WTC11 (cell line): ENCODE data around the gene PRKCE. TPM values are rescaled to one million over a fixed set of nuclear protein-coding genes. Genes with fewer than 3 reads are reported as not detected.

Experiments
- ATAC-seq: fragments of 200-7000 bp; cut with Tn5 transposase; 2 replicates; pipeline ENCODE4 v1.10.0; 2021; ENCODE audit warnings: mild to moderate bottlenecking, moderate library complexity
- CTCF ChIA-PET: fragments of 300-600 bp; sonication (Branson Sonifier 250); formaldehyde crosslinking; loops from one replicate; lab custom pipeline; 2021; ENCODE audit warnings: antibody characterized with exemption; lab: Charles Lee
- POLR2A ChIA-PET: fragments of 350-600 bp; sonication (Branson Sonifier 250); formaldehyde crosslinking; loops from one replicate; lab custom pipeline; 2021; ENCODE audit warnings: antibody characterized with exemption; lab: Charles Lee
- DNase-seq: peaks from one replicate; pipeline ENCODE4 v3.0.0; 2021; ENCODE audit warnings: low spot score
- H3K27ac Mint-ChIP-seq: 2 replicates; pipeline ENCODE4 v1.8.0; 2021; ENCODE audit warnings: mixed read lengths
- H3K27me3 Mint-ChIP-seq: 2 replicates; pipeline ENCODE4 v1.8.0; 2021; ENCODE audit warnings: low read depth, mild to moderate bottlenecking, moderate library complexity, mixed read lengths
- H3K36me3 Mint-ChIP-seq: 2 replicates; pipeline ENCODE4 v1.8.0; 2021; ENCODE audit warnings: mixed read lengths
- H3K4me1 Mint-ChIP-seq: 2 replicates; pipeline ENCODE4 v1.8.0; 2022; ENCODE audit warnings: mixed read lengths
- H3K4me3 Mint-ChIP-seq: 2 replicates; pipeline ENCODE4 v1.8.0; 2021; ENCODE audit warnings: mild to moderate bottlenecking, moderate library complexity, mixed read lengths
- H3K9me3 Mint-ChIP-seq: 2 replicates; pipeline ENCODE4 v1.8.0; 2021; ENCODE audit warnings: mixed read lengths
- AFF4 ChIP-seq: sonication (generic); formaldehyde crosslinking; IDR thresholded peaks from 2 replicates; pipeline ENCODE4 v1.8.1; 2023; ENCODE audit warnings: mild to moderate bottlenecking, missing genetic modification reagents, borderline replicate concordance
- ATF6 ChIP-seq: sonication (generic); formaldehyde crosslinking; IDR thresholded peaks from 2 replicates; pipeline ENCODE4 v1.8.1; 2023; ENCODE audit warnings: mild to moderate bottlenecking, missing genetic modification reagents
- FOXP1 ChIP-seq: sonication (generic); formaldehyde crosslinking; IDR thresholded peaks from 2 replicates; pipeline ENCODE4 v1.8.0; 2022; ENCODE audit warnings: missing genetic modification reagents, mild to moderate bottlenecking, moderate library complexity, borderline replicate concordance
- GTF2I ChIP-seq: fragments of 250-450 bp; sonication (Bioruptor Pico); conservative IDR thresholded peaks from 2 replicates; pipeline ENCODE4 v1.4.0; 2021; ENCODE audit warnings: mild to moderate bottlenecking
- IRF1 ChIP-seq: sonication (generic); formaldehyde crosslinking; IDR thresholded peaks from 2 replicates; pipeline ENCODE4 v1.8.0; 2023; ENCODE audit warnings: missing genetic modification reagents
- JAZF1 ChIP-seq: fragments of 250-450 bp; sonication (Bioruptor Pico); IDR thresholded peaks from 2 replicates; pipeline ENCODE4 v1.9.0; 2021; ENCODE audit warnings: moderate library complexity, mild to moderate bottlenecking, inconsistent platforms
- JUN ChIP-seq: sonication (generic); formaldehyde crosslinking; IDR thresholded peaks from 2 replicates; pipeline ENCODE4 v1.8.0; 2023; ENCODE audit warnings: mild to moderate bottlenecking, missing genetic modification reagents
- MXD4 ChIP-seq: fragments of 250-450 bp; sonication (Bioruptor Pico); IDR thresholded peaks from 2 replicates; pipeline ENCODE4 v1.8.0; 2021; ENCODE audit warnings: mild to moderate bottlenecking, moderate library complexity, borderline replicate concordance
- OVOL2 ChIP-seq: fragments of 250-450 bp; sonication (Bioruptor Pico); IDR thresholded peaks from 2 replicates; pipeline ENCODE4 v1.9.0; 2021; ENCODE audit warnings: mild to moderate bottlenecking, borderline replicate concordance
- PRDM15 ChIP-seq: sonication (generic); formaldehyde crosslinking; IDR thresholded peaks from 2 replicates; pipeline ENCODE4 v1.8.0; 2022; ENCODE audit warnings: missing genetic modification reagents
- RELA ChIP-seq: sonication (generic); formaldehyde crosslinking; IDR thresholded peaks from 2 replicates; pipeline ENCODE4 v1.8.1; 2022; ENCODE audit warnings: missing genetic modification reagents, mild to moderate bottlenecking, borderline replicate concordance
- SP1 ChIP-seq: sonication (generic); formaldehyde crosslinking; conservative IDR thresholded peaks from 2 replicates; pipeline ENCODE4 v1.8.1; 2022; ENCODE audit warnings: missing genetic modification reagents
- ZNF138 ChIP-seq: sonication (generic); formaldehyde crosslinking; conservative IDR thresholded peaks from 2 replicates; pipeline ENCODE4 v1.8.1; 2022; ENCODE audit warnings: mild to moderate bottlenecking, moderate library complexity, missing genetic modification reagents
- ZNF396 ChIP-seq: fragments of 250-450 bp; sonication (Bioruptor Pico); IDR thresholded peaks from 2 replicates; pipeline ENCODE4 v1.8.0; 2021; ENCODE audit warnings: mild to moderate bottlenecking, moderate library complexity, borderline replicate concordance
- ZNF423 ChIP-seq: fragments of 250-450 bp; sonication (Bioruptor Pico); IDR thresholded peaks from 2 replicates; pipeline ENCODE4 v2.1.2; 2022; ENCODE audit warnings: mild to moderate bottlenecking, moderate library complexity
- total RNA-seq: library from RNA; stranded (reverse); gene quantifications from 3 replicates; pipeline ENCODE4 v1.2.3, GENCODE V29; 2021
- TF ChIP-seq, protein P1 (sequence below): sonication (generic); formaldehyde crosslinking; IDR thresholded peaks from 2 replicates; pipeline ENCODE4 v1.8.1; 2022; ENCODE audit warnings: missing genetic modification reagents, borderline replicate concordance
- TF ChIP-seq, protein P2 (sequence below): fragments of 200-600 bp; IDR thresholded peaks from 2 replicates; pipeline ENCODE4 v1.8.0; 2022; ENCODE audit warnings: antibody characterized with exemption
- TF ChIP-seq, protein P3 (sequence below): fragments of 250-450 bp; sonication (Bioruptor Pico); IDR thresholded peaks from 2 replicates; pipeline ENCODE4 v2.1.2; 2022; ENCODE audit warnings: mild to moderate bottlenecking, moderate library complexity

The PRKCE gene
- total RNA-seq, 1 experiment from 2014 or later, result 5.8 TPM

GRCh38 chr2:46091004-46091403 lies 439.5 kb downstream of the PRKCE start (continued):
- no peak for TF ChIP-seq AFF4 (CRISPR knock-in tag)
- no peak for TF ChIP-seq ZNF396 (CRISPR knock-in tag)
- no peak for TF ChIP-seq SP1 (CRISPR knock-in tag)
- TF ChIP-seq, protein P1, sequence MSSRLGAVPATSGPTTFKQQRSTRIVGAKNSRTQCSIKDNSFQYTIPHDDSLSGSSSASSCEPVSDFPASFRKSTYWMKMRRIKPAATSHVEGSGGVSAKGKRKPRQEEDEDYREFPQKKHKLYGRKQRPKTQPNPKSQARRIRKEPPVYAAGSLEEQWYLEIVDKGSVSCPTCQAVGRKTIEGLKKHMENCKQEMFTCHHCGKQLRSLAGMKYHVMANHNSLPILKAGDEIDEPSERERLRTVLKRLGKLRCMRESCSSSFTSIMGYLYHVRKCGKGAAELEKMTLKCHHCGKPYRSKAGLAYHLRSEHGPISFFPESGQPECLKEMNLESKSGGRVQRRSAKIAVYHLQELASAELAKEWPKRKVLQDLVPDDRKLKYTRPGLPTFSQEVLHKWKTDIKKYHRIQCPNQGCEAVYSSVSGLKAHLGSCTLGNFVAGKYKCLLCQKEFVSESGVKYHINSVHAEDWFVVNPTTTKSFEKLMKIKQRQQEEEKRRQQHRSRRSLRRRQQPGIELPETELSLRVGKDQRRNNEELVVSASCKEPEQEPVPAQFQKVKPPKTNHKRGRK (CRISPR knock-in tag), result no peak
- TF ChIP-seq, protein P2, sequence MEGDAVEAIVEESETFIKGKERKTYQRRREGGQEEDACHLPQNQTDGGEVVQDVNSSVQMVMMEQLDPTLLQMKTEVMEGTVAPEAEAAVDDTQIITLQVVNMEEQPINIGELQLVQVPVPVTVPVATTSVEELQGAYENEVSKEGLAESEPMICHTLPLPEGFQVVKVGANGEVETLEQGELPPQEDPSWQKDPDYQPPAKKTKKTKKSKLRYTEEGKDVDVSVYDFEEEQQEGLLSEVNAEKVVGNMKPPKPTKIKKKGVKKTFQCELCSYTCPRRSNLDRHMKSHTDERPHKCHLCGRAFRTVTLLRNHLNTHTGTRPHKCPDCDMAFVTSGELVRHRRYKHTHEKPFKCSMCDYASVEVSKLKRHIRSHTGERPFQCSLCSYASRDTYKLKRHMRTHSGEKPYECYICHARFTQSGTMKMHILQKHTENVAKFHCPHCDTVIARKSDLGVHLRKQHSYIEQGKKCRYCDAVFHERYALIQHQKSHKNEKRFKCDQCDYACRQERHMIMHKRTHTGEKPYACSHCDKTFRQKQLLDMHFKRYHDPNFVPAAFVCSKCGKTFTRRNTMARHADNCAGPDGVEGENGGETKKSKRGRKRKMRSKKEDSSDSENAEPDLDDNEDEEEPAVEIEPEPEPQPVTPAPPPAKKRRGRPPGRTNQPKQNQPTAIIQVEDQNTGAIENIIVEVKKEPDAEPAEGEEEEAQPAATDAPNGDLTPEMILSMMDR, result no peak
- TF ChIP-seq IRF1 (CRISPR knock-in tag), result no peak
- TF ChIP-seq FOXP1 (CRISPR knock-in tag), result no peak

GRCh38 chr2:46091961-46092667 lies 440.6 kb downstream of the PRKCE start:
- CTCF ChIA-PET, result interaction anchor here (0.6 kb wide), 1 partner anchor 202 kb away, joined by 3 read pairs; no protein-coding TSS in a partner anchor
- TF ChIP-seq MXD4 (no peak), JUN (CRISPR knock-in tag) (no peak), RELA (no peak), ATF6 (CRISPR knock-in tag) (no peak), FOXP1 (CRISPR knock-in tag) (no peak), OVOL2 (CRISPR knock-in tag) (no peak), PRDM15 (CRISPR knock-in tag) (no peak), GTF2I (CRISPR knock-in tag) (no peak), ZNF423 (CRISPR knock-in tag) (no peak), JAZF1 (CRISPR knock-in tag) (no peak), ZNF138 (CRISPR knock-in tag) (no peak)
- TF ChIP-seq, protein P3, sequence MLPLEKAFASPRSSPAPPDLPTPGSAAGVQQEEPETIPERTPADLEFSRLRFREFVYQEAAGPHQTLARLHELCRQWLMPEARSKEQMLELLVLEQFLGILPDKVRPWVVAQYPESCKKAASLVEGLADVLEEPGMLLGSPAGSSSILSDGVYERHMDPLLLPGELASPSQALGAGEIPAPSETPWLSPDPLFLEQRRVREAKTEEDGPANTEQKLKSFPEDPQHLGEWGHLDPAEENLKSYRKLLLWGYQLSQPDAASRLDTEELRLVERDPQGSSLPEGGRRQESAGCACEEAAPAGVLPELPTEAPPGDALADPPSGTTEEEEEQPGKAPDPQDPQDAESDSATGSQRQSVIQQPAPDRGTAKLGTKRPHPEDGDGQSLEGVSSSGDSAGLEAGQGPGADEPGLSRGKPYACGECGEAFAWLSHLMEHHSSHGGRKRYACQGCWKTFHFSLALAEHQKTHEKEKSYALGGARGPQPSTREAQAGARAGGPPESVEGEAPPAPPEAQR (CRISPR knock-in tag), result no peak
- TF ChIP-seq, all 79 proteins: peak for 0
- H3K27me3 Mint-ChIP-seq, result no peaks in the 10 kb centered on the region; the same call in 1 of the 2 replicates
- H3K27ac Mint-ChIP-seq, result no peak overlapping the region
- ATAC-seq (no peak), DNase-seq (no peak)
- peaks cover 13% of the 10 kb centered on the region for H3K9me3 Mint-ChIP-seq
- POLR2A ChIA-PET, result no interaction called here
- peaks cover 4% of the 10 kb centered on the region; the same call in 1 of the 2 replicates for H3K36me3 Mint-ChIP-seq
- no peak overlapping the region for H3K4me3 Mint-ChIP-seq
- H3K4me1 Mint-ChIP-seq, result peaks cover 11% of the 10 kb centered on the region
